Right cardiac atrium (tissue), 5 donors: Measurements from ENCODE around the gene METTL6. TPM values are rescaled to one million over a fixed set of nuclear protein-coding genes. Genes with fewer than 3 reads are reported as not detected.
"Not testable (repeated sequence)": the region's sequence is repeated elsewhere in the genome, so short reads cannot be mapped to it uniquely, and the experiment has no call there.

Experiments
- ATAC-seq, 2 donors: fragments of 200-7000 bp; cut with Tn5 transposase; one replicate each; pipeline versions ENCODE4 v1.8.0 to v1.9.1; 2020; ENCODE audit warnings: moderate library complexity in 2 of 2, mild to moderate bottlenecking in 1 of 2
- DNase-seq, 3 donors: peaks; one replicate each; pipeline ENCODE4 v3.0.0-alpha.2; 2020
- H3K27ac ChIP-seq: one replicate; pipeline ENCODE4 v1.5.1; 2013; ENCODE audit warnings: mild to moderate bottlenecking, low read length, control low read depth, moderate library complexity
- H3K27me3 ChIP-seq: one replicate; pipeline ENCODE4 v1.6.1; 2013; ENCODE audit not compliant: control insufficient read depth, insufficient read depth
- H3K4me1 ChIP-seq: one replicate; pipeline ENCODE4 v1.6.1; 2013; ENCODE audit warnings: low read length; ENCODE audit not compliant: control insufficient read depth, insufficient read depth
- H3K4me3 ChIP-seq: one replicate; pipeline ENCODE4 v1.5.1; 2013; ENCODE audit warnings: low read length, control low read depth
- H3K9me3 ChIP-seq: one replicate; pipeline ENCODE4 v1.6.1; 2013; ENCODE audit warnings: low read length; ENCODE audit not compliant: control insufficient read depth
- WGBS: extraction: QIAGEN DNeasy Blood & Tissue Kit; methylation state at CpG from one replicate; pipeline ENCODE4 v1.1.7; 2013; 5-methylcytosine and 5-hydroxymethylcytosine counted together
- intact Hi-C, 4 donors: fragments of 100-400 bp; cut with DNase I; formaldehyde crosslinking; loops; one replicate each; pipeline versions ENCODE4 v1.11.0 to v1.14.0; 2022 to 2023
- polyA plus RNA-seq: library from polyadenylated mRNA; stranded (reverse); fragments of 200-250 nt; gene quantifications from one replicate; pipeline ENCODE4 v1.2.3, GENCODE V29; 2013
- total RNA-seq, 4 donors: library from RNA; stranded (reverse); fragmentation: NEBNext Ultra II Directional; extraction: Animal tissue kit (Norgen Biotek cat#: 25700); gene quantifications; one replicate each; pipeline ENCODE4 v1.2.1, GENCODE V29; 2021
- donor health status: healthy with polysubstance abuse.
- donor health status: DM: no; HTN: yes; CAD: no.
- donor health status: DM: no; HTN: no; CAD: no.
- donor health status: DM: no; HTN: yes; CAD: no; lungs with severe emphysema.
- donor health status: DM: yes; HTN: yes; CAD: no.

METTL6 gene
- total and polyA plus RNA-seq, 5 donors = 8.3 to 11.8 (median 10.4) TPM

DNA sequence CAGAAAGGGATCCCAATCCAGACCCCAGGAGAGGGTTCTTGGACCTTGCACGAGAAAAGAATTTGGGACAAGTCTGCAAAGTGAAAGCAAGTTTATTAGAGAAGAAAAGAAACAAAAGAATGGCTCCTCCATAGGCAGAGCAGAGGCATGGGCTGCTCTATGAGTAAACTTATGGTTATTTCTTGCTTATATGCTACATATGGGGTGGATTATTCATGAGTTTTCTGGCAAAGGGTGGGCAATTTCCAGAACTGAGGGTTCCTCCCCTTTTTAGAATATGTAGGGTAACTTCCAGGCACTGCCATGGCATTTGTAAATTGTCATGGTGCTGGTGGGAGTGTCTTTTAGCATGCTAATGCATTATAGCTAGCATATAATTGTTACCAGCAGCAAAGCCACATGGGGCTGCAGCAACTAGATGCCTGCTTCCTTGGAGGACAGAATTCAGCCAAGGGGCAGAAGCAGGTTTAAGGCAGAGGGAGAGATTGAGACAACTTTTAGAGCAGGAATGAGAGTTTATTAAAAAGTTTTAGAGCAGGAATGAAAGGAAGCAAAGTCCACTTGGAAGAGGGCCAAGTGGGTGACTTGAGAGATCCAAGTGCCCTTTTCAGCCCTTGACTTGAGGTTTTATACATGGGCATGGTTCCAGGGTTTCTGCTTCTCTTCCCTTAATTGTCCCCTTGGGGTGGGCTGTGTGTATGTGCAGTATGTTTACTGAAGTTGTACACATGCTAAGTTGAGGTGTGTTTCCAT is 41.3 kb downstream of the METTL6 start:
- Histone ChIP-seq H3K27ac (no peak overlapping the region), H3K4me3 (no peak overlapping the region), H3K27me3 (no peaks in the 10 kb centered on the region), H3K4me1 (peaks cover 2% of the 10 kb centered on the region), H3K9me3 (no peaks in the 10 kb centered on the region)
- intact Hi-C loops = loop anchor here in 1 of 4 donors (10.0 kb wide), 1 partner anchor 181 kb away; the partner anchor contains the start of gene CAPN7
- WGBS = 81% methylated on average over 1 of the region's 1 CpG
- DNase-seq (no peak), ATAC-seq (no peak)

DNA sequence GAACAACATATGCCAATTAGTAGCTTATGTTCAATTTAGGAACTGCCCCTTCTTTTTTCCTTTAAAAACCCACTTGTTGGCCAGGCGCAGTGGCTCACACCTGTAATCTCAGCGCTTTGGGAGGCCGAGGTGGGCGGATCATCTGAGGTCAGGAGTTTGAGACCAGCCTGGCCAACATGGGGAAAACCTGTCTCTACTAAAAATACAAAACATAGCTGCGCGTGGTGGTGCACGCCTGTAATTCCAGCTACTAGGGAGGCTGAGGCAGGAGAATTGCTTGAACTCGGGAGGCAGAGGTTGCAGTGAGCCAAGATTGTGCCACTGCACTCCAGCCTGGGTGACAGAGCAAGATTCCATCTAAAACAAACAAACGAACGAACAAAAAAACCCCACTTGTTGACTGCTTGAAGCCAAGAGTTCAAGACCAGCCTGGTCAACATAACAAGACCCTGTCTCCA is 42.1 kb downstream of the METTL6 start:
- not testable (repeated sequence) for ATAC-seq, H3K4me1 ChIP-seq, DNase-seq, H3K4me3 ChIP-seq, H3K27ac ChIP-seq, H3K9me3 ChIP-seq, H3K27me3 ChIP-seq
- 78% methylated on average over 10 of the region's 10 CpGs for WGBS
- intact Hi-C loops = loop anchor here in 1 of 4 donors (10.0 kb wide), 1 partner anchor 180 kb away; the partner anchor contains the start of gene CAPN7

DNA sequence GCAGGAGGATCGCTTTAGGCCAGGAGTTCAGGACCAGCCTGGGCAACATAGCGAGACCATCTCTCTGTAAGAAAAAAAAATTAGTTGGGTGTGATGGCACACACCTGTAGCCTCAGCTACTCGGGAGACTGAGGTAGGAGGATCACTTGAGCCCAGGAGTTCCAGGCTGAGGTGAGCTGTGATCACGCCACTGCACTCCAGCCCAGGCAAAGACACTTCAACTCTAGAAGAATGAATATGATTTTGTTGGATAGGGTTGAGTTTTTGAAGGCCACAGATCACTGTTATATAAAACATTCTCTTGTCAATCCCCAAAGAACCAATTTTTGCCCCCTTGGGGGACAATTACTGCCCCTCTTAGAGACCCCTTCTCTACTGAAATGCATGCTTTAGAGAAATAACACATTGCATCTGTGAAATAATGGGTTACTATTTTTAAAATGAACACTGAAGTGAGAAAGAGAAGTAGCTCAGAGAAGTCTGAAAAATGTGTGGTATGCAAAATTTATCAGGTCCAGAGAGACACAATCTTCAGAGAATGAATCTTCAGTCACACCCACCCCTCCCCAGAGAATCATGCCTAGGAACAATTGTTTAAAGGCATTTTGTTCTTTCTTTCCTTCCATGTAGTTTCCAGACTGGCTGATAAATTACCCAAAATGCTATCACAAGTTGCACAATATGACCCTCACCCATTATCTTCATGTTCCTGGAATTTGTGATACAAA is 42.7 kb downstream of the METTL6 start:
- no peak for ATAC-seq

DNA sequence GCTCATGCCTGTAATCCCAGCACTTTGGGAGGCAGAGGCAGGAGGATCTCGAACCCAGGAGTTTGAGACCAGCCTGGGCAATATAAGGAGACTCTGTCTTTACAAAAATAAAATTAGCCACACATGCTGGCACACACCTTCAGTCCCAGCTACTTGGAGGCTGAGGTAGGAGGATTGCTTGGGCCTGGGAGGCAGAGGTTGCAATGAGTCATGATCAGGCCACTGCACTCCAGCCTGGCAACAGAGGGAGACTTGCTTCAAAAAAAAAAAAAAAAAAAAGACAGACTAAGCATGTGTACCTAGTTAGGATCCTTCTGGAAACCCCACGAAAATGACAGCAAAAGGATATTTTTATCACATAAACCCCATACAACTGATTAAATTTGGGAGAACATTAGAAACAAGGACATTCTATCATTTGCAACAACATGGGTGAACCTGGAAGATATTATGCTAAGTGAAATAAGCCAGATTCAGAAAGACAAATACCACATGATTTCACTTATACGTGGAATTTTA is 44.9 kb downstream of the METTL6 start:
- H3K9me3 ChIP-seq = no peaks in the 10 kb centered on the region
- no peaks in the 10 kb centered on the region for H3K27me3 ChIP-seq
- WGBS = 83% methylated on average over 3 of the region's 3 CpGs
- ATAC-seq (no peak), DNase-seq (no peak)
- intact Hi-C loops = loop anchor here in 1 of 4 donors (5.0 to 10.0 kb wide), 2 partner anchors 115 to 178 kb away; partner anchors contain the start of gene CAPN7
- H3K4me1 ChIP-seq = peaks cover 4% of the 10 kb centered on the region
- H3K27ac ChIP-seq = no peak overlapping the region
- H3K4me3 ChIP-seq = no peak overlapping the region

More for the DNA sequence above, 42.7 kb downstream of the METTL6 start:
- intact Hi-C loops = loop anchor here in 1 of 4 donors (5.0 to 10.0 kb wide), 2 partner anchors 117 to 180 kb away; partner anchors contain the start of gene CAPN7
- no peak overlapping the region for H3K27ac ChIP-seq
- WGBS = 84% methylated on average over 4 of the region's 4 CpGs
- no peak overlapping the region for H3K4me3 ChIP-seq
- no peaks in the 10 kb centered on the region for H3K27me3 ChIP-seq
- H3K4me1 ChIP-seq = peaks cover 2% of the 10 kb centered on the region
- H3K9me3 ChIP-seq = no peaks in the 10 kb centered on the region
- DNase-seq = no peak

DNA sequence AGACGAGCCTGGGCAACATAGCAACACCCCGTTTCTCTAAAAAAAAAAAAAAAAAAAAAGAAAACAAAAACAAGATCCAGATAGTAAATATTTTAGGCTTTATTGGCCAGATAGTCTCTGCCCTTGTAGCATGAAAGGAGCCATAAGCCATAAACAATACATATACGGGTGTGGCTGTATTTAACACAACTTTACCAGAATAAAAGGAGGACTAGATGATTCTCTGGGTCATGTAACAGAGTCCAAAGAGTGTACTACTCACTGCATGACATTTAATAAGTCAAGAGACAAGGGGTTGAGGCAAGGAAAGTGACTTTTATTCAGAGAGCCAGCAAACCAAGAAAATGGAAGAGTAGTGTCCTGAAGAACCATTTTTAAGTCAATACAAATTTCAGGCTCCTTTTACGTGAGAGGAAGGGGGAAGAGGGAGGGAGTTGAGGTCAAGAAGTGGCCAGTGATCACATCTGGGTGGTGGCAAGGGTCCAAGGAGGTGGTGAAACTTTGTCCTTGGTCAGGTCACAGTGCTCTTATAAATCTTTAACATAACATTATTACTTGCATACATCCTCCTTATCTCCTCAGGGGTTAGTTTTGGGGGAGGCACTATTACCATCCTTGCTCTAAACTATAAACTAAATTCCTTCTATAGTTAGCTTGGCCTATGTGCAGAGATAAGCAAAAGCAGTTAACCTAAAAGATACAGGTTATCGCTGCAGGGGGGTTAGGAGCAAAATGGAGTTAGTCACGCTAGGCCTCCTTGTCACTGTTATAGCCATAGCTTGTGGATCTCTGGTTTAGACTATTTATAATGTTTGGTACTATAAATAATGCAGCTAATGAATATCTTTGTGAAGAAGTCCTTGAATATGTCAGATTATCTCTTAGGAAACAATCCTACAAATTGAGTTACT is 46.1 kb downstream of the METTL6 start:
- intact Hi-C loops = loop anchor here in 2 of 4 donors (2.0 to 10.0 kb wide), 3 partner anchors 114 to 176 kb away; partner anchors contain the start of gene CAPN7 (in 1 of the 2)
- 62% methylated on average over 6 of the region's 6 CpGs for WGBS

DNA sequence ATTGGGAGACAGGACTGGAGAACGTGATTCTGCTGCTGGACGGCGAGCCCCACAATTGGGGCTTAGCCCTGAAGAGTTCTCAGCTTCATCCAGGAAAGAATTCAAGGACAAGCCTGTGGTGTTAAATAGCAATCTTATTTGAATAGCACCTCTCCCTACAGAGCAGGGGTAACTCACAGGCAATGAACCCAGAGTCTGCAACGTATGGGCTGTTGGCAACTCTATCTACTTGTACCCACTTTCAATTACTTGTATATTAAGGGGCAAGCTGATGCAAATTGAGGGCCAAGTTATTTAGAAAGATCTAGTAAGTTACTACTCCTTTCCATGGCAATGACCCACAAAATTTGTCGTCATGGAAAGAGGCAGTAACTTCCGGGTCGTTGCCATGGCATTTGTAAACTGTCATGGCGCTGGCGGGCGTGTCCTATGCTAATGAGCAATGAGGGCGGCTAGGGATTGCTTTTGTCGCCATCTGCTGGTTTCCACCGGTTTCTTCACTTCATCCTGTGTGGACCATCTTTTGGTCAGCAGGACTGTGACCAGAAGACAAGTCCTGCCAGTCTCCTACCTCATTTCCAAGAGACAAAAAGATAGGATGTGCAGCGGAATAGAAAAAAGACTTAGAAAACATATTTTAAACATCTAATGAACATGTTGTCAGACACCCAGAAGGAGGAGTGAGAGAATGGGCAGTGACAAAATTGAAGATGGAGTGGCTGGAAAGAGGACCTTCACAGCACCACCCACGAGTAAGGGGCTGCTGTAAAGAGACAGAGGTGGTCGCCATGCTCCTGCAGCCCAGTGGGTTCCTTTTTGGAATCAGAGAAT is 49.2 kb downstream of the METTL6 start:
- Histone ChIP-seq H3K4me3 (peak overlapping the region; percentile 4), H3K27ac (peak overlapping the region; percentile 79), H3K4me1 (peaks cover 4% of the 10 kb centered on the region), H3K27me3 (no peaks in the 10 kb centered on the region), H3K9me3 (no peaks in the 10 kb centered on the region)
- WGBS = 28% methylated on average over 16 of the region's 16 CpGs
- intact Hi-C loops = loop anchor here in 2 of 4 donors (2.0 to 5.0 kb wide), 2 partner anchors 111 kb away; no protein-coding TSS in a partner anchor
- peak; percentile 96 for ATAC-seq
- peak; percentile 95 to 98 (median 96) for DNase-seq

More for the DNA sequence above, 46.1 kb downstream of the METTL6 start:
- Histone ChIP-seq H3K4me3 (no peak overlapping the region), H3K27ac (no peak overlapping the region), H3K27me3 (no peaks in the 10 kb centered on the region), H3K4me1 (peaks cover 4% of the 10 kb centered on the region), H3K9me3 (no peaks in the 10 kb centered on the region)
- ATAC-seq = no peak
- DNase-seq = no peak

DNA sequence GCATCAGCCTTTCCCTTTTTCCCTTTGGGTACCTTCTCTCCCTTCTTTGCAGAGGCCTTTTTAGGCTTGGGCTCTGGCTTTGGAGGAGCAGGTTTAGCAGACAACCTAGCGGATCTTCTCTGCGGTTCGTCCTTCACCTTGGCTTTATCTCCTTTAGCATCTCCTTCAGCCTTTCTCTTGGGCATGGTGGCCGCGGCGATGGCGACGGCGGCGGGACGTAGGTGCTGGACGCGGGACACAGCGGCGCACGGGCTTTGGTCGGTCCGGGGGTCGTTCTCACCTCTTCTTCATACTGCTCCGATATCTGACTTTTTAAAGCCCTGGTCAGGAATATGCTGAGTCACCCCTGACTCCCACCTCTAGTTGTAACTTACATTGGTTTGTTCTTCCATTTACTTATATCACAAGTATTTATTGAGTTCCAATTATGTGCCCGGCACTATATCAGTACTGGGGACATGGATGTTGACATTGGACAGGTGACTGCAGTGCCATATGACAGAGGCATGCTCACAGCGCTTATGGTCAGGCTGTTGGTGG is 51.8 kb downstream of the METTL6 start:
- peak in 1 of 3 donors; percentile 39 for DNase-seq
- ATAC-seq = no peak
- no peaks in the 10 kb centered on the region for H3K9me3 ChIP-seq
- no peak overlapping the region for H3K4me3 ChIP-seq
- H3K27me3 ChIP-seq = no peaks in the 10 kb centered on the region
- peaks cover 2% of the 10 kb centered on the region for H3K4me1 ChIP-seq
- WGBS = 93% methylated on average over 22 of the region's 22 CpGs
- no peak overlapping the region for H3K27ac ChIP-seq
- intact Hi-C loops = loop anchor here in 1 of 4 donors (5.0 kb wide), 1 partner anchor 108 kb away; no protein-coding TSS in a partner anchor

DNA sequence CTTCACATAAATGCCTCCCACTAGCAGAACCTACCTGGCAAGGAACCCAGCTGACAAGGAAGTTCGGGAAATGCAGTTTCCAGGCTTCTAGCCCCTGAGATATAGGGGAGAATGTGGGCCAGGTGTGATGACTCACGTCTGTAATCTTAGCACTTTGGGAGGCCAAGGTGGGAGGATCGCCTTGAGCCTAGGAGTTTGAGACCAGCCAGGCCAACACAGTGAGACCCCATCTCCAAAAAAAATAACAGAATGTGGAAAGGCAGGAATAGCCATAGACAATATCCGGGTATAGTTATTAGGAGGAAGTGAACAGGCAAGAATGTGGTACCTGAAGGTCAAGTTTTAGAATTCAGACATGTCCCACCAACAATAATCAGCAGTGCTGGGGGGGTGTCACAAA is 54.4 kb downstream of the METTL6 start:
- ATAC-seq (no peak), DNase-seq (no peak)
- Histone ChIP-seq H3K4me1 (peaks cover 2% of the 10 kb centered on the region), H3K9me3 (no peaks in the 10 kb centered on the region), H3K4me3 (no peak overlapping the region), H3K27ac (no peak overlapping the region), H3K27me3 (no peaks in the 10 kb centered on the region)
- intact Hi-C loops = no loop called here
- WGBS = 90% methylated on average over 4 of the region's 4 CpGs

DNA sequence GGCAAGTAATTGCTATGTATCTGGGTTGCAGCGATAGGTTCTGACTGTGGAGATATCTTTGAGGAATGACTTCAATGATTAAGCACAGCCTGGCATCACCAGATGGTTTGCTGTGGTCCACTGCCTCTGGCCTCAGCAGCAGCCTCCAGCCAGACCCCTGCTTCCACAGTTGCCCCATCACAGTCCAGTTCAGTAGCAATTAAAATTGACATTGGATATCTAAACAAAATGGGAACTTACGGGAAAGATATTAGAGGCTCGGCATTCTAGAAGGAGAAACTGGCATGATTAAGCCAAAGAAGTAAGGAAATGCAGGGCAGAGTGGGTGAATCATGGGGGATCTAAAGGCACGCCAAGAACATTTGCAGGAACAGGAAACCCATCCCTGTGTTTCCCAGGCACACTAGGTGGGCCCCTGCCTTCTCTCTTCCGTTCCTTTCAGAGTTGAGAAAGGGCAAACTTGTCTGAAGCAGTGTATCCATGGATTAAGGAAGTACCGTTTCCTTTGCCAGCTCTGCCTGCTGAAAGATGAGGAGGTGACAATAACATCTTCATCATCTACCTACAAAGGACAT is 58.7 kb downstream of the METTL6 start:
- 70% methylated on average over 6 of the region's 6 CpGs for WGBS
- Histone ChIP-seq H3K27me3 (no peaks in the 10 kb centered on the region), H3K4me1 (no peaks in the 10 kb centered on the region), H3K27ac (no peak overlapping the region), H3K4me3 (no peak overlapping the region), H3K9me3 (no peaks in the 10 kb centered on the region)
- no peak for DNase-seq
- peak; percentile 75 to 91 for ATAC-seq
- intact Hi-C loops = no loop called here
